ENCODE results near the gene MS4A6E. TPM values are rescaled to one million over a fixed set of nuclear protein-coding genes. Genes with fewer than 3 reads are reported as not detected.
"Not testable (repeated sequence)": the region's sequence is repeated elsewhere in the genome, so short reads cannot be mapped to it uniquely, and the experiment has no call there.

The MS4A6E gene
- not detected in 2 replicates for total RNA-seq
- polyA plus RNA-seq (2012) = not detected

- DNase-seq (ENCODE audit: low read depth) = no peak
Observed at GRCh38 chr11:60326955-60327354, at the start of gene MS4A6E. MS4A6E (plus strand) TSS chr11:60327255; CDS start chr11:60334896, 7,641 bp downstream.

- no peak for DNase-seq (ENCODE audit: low read depth)
Observed at GRCh38 chr11:60280412-60280811, 46.6 kb upstream of the MS4A6E start, which contains the start of gene MS4A4A. MS4A4A (plus strand) TSS chr11:60280666; CDS start chr11:60280676, 10 bp downstream.

- DNase-seq (ENCODE audit: low read depth) = no peak
Observed at GRCh38 chr11:60281485-60281884, 45.6 kb upstream of the MS4A6E start.

GRCh38 chr11:60282286-60282685 lies 44.8 kb upstream of the MS4A6E start:
- peak; percentile 2 for DNase-seq (ENCODE audit: low read depth)

GRCh38 chr11:60285411-60286126 lies 41.5 kb upstream of the MS4A6E start:
- DNase-seq (ENCODE audit: low read depth) = not testable (repeated sequence)

GRCh38 chr11:60288531-60288930 lies 38.5 kb upstream of the MS4A6E start:
- no peak for DNase-seq (ENCODE audit: low read depth)

- no peak for DNase-seq (ENCODE audit: low read depth)
Observed at GRCh38 chr11:60292145-60292544, 34.9 kb upstream of the MS4A6E start.

- DNase-seq (ENCODE audit: low read depth) = no peak
Observed at GRCh38 chr11:60301178-60301577, 25.9 kb upstream of the MS4A6E start.

- DNase-seq (ENCODE audit: low read depth) = not testable (repeated sequence)
Observed at GRCh38 chr11:60301884-60302283, 25.2 kb upstream of the MS4A6E start.

- no peak for DNase-seq (ENCODE audit: low read depth)
Observed at GRCh38 chr11:60303661-60304060, 23.4 kb upstream of the MS4A6E start.

GRCh38 chr11:60305906-60306619 lies 21.0 kb upstream of the MS4A6E start:
- DNase-seq (ENCODE audit: low read depth) = peak; percentile 44

GRCh38 chr11:60307507-60308195 lies 19.4 kb upstream of the MS4A6E start:
- no peak for DNase-seq (ENCODE audit: low read depth)

GRCh38 chr11:60310407-60310998 lies 16.6 kb upstream of the MS4A6E start:
- no peak for DNase-seq (ENCODE audit: low read depth)

GRCh38 chr11:60314635-60315321 lies 12.3 kb upstream of the MS4A6E start:
- DNase-seq (ENCODE audit: low read depth) = no peak

GRCh38 chr11:60315871-60316270 lies 11.2 kb upstream of the MS4A6E start:
- no peak for DNase-seq (ENCODE audit: low read depth)

- DNase-seq (ENCODE audit: low read depth) = no peak
Observed at GRCh38 chr11:60316317-60316716, 10.7 kb upstream of the MS4A6E start.

GRCh38 chr11:60318726-60319125 lies 8.3 kb upstream of the MS4A6E start:
- DNase-seq (ENCODE audit: low read depth) = no peak

GRCh38 chr11:60321051-60321450 lies 6.0 kb upstream of the MS4A6E start:
- DNase-seq (ENCODE audit: low read depth) = no peak

- no peak for DNase-seq (ENCODE audit: low read depth)
Observed at GRCh38 chr11:60328460-60328859, 1.4 kb downstream of the MS4A6E start.

GRCh38 chr11:60332846-60333245 lies 5.8 kb downstream of the MS4A6E start:
- DNase-seq (ENCODE audit: low read depth) = no peak

All from myocyte (in vitro differentiated cells).